GM10847 (cell line): ENCODE data around the gene TBX5.

Experiments
- POLR2A ChIP-seq: IDR thresholded peaks from 2 replicates; pipeline ENCODE4 v1.6.1; 2011; ENCODE audit not compliant: insufficient read length; ENCODE audit errors: extremely low read depth

TBX5 gene

GRCh38 chr12:114381177-114381576 lies 24.8 kb downstream of the TBX5 start:
- TF ChIP-seq POLR2A = no peak

DNA sequence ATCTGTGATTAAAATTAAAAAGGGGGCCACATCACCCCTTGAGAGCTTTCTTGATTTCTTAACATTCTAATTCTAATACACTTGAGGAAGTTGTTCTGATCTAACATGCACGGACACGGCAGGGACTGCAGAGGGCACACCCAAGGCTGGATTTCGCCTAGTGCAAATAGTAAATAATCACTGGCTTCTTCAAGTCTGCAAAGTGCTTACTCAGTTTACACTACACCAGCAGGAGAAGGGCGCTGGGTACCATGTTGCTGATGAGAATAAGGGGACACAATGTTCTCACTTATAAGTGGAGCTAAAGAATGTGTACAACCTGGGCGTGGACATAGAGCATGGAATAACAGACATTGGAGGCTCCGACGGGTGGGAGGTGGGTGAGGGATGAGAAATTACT lies 34.2 kb downstream of the TBX5 start:
- no peak for TF ChIP-seq POLR2A

DNA sequence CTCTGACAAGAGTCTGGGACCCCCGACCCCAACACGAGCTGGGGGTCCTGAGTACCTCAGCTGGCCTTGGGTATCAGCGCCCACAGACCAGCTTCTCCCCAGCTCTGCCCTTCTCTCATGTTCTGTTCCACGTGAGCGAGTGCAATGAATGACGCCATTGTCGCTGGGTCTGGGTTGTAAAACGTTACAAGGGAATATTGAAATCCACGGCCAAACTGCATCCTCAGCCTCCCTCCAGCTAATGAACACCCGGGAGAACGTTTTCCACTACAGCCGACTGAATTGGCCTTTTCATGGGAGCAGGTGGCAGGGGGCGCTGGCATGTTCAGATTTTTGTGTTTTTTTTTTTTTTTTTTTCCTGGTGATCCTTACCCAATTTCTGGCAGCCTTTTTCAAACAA lies 34.7 kb downstream of the TBX5 start:
- TF ChIP-seq POLR2A = no peak

DNA sequence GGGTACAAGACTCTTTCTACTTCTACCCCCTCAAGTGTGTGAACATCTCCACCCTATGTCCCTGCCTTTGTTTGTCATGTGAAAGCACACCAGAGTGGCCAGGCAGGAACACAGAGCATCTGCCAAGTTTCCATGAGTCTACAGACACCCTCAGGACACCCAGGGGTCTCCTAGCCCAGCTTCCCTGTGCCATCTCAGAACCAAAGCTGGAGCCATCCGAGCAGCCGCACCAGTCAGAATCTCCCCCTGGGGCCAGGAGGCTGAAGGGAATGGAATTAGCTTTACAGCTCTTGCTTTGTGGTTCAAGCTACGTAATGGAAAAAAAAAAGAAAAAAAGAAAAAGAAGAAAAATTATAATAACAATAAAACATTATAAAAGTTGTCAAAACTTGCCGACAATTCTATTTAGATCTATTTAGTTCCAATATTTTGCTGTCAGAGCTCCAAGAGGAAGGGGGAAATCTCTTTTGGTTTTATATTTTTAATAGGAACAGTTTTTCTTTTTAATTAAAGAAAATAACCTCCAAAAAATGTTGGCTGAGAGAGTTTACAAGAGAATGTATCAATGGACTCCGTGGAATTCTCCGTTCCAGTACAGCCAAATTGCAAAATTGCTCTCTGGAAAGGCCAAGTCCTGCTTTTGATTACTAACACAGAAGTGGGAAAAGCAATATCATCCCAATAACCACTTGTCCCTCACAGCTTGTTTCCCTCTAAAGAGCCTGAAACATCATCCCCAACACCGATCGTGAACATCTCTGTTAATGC lies 37.1 kb downstream of the TBX5 start:
- TF ChIP-seq POLR2A = no peak

DNA sequence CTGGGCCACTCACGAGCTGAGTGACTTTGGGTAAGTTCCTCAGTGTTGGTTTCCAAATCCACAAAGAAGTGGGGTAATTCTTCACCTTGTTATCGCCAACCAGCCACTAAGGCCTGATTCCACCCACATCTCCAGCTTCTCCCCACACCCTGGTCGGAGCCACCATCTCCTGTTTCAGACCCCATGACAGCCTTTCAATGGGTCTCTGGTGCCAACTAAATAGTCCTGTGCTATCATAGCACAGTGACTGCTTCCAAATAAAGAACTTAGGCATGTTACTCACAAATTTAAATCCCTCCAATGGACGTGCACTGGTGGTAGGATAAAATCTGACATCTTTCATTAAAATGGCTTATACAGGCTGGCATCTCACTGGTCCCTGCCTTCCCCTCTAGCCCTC lies 44.0 kb downstream of the TBX5 start:
- no peak for TF ChIP-seq POLR2A

DNA sequence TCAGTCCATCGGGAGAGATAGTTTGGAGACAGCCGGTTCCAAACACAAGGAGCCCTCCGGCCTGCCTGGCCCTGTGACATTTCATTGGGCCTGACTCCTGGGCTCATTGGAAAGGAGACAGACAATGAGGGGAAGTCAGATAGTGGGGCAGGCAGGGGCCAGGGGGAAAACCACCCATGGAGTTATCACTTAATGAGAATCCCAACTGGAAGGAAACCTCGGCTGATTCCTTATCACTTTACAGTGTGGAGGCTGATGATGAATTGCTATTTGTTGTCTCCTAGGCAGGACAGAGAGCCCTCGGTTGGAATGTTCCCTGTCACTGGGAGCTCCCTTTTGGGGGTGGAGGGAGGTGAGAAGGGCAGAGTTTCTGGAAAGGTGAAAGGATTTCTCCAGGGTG lies 44.4 kb downstream of the TBX5 start:
- TF ChIP-seq POLR2A = no peak

DNA sequence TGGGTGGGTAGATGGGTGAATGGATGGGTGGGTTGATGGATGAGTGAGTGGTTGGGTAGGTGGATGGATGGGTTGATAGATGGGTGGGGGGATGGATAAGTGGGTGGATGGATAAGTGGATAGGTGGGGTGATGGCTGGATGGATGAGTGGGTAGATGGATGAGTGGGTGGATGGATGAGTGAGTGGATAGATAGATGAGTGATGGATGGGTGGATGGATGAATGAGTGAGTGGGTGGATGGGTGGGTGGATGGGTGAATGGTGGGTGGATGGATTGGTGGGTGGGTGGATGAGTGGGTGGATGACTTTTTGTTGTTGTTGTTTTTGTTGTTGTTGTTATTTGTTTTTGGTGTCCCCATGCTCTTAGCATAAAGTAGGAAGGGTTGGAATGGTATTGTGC lies 45.5 kb downstream of the TBX5 start:
- TF ChIP-seq POLR2A = no peak

DNA sequence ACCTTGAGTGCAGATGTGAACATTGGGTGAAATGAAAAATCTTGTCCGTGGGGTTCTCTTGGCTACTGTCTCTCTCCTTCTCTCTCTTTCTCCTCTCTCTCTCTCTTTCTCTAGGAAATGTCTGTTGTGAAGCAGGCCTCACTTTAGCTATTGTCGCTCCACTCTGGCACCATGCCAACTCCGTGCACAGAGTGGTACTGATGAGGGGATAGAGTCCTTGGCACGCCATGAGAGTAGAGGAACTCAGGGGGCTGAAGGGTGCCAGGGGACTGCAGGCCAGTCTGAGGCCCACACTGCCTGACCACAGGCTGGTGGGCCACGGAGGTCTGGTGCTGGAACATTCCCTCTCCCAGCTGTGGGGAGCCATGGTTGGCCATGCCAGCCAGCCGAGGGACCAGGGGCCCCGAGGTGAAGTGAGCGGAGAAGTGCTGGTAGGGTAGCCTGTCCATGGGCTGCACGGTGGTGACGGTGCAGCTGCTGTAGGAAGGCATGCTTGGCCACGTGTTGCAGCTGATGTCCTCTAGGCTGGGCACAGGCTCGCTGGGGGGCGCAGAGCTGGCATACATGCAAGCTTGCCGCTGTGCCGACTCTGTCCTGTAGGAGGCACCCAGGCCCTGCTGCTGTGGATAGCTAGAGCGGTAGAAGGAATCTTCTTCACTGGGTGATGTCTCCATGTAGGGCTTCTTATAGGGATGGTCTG lies 50.4 kb downstream of the TBX5 start:
- no peak for TF ChIP-seq POLR2A

- TF ChIP-seq POLR2A = no peak
Measured at GRCh38 chr12:114347861-114348260, 58.1 kb downstream of the TBX5 start.

GRCh38 chr12:114344831-114345230 lies 61.1 kb downstream of the TBX5 start:
- no peak for TF ChIP-seq POLR2A

- no peak for TF ChIP-seq POLR2A
Measured at GRCh38 chr12:114344303-114344663, 61.7 kb downstream of the TBX5 start.

DNA sequence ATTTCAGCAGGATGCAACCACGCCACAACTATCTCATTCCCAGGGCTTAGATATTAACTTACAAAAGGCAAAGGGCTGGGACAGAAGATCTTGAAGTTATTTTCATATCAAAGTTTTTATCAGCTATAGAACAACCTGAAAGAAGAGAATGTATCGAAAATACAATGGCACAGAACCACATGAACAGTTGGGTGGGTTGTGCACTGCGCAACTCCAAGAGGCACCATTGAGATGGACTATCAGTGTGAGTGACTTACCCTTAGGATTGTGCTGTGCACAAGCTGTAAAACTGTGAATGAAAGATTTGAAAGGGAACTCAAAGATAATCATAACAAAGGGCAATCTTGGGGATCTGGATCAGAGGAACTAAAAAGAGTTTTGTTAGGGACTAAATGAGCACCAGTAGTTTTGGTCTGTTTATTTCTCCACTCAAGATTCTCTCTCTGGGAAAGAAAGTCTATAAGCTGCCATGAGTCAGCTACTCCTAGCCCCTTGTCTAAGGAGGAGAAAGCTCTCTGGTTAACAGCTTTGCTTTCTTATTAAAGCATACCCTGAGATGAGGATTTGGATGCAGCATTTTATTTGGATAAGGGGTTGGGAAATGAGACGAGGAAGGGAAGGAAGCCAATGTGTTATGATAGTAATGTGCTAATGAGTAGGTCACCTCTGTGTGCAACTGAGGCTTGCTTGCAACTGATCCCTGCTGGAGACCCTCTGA lies 62.2 kb downstream of the TBX5 start:
- no peak for TF ChIP-seq POLR2A

GRCh38 chr12:114342656-114343055 lies 63.3 kb downstream of the TBX5 start:
- no peak for TF ChIP-seq POLR2A

- no peak for TF ChIP-seq POLR2A
Measured at GRCh38 chr12:114341635-114342034, 64.3 kb downstream of the TBX5 start.

- TF ChIP-seq POLR2A = no peak
Measured at GRCh38 chr12:114340231-114340630, 65.7 kb downstream of the TBX5 start.

DNA sequence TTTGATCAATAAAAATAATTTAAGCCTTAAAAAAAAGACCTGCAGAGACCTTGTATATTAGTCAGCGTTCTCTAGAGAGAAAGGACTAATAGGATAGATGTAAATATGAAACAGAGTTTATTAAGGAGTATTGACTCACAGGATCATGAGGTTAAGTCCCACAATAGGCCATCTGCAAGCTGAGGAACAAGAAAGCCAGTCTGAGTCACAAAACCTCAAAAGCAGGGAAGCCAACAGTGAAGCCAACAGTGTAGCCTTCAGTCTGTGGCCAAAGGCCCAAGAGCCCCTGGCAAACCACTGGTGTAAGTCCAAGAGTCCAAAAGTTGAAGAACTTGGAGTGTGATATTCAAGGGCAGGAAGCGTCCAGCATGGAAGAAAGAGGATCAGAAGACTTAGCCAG lies 66.3 kb downstream of the TBX5 start:
- no peak for TF ChIP-seq POLR2A

DNA sequence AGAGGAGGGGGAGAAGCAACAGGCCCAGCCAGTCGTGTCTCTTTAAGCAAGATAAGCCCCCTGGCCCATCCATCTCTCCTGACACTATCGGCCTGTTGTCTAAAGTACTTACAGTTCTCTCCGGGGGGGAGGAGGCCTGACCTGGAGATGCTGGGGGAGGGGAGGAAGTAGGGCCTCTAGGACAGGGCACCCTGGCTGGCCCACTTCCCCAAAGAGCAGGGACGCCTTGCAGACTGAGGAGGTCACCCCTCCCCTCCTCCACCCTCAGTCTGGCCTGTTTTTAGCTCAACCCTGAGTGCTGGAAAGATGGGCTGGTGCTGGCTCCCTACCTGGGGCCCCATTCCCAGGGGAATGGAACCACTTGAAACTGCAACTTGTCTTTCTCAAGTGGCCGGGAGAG lies 70.3 kb downstream of the TBX5 start:
- no peak for TF ChIP-seq POLR2A

- TF ChIP-seq POLR2A = no peak
Measured at GRCh38 chr12:114334395-114334794, 71.5 kb downstream of the TBX5 start.
